Keratinocyte (primary cell): ENCODE results near the gene NRG3. TPM values are rescaled to one million over a fixed set of nuclear protein-coding genes. Genes with fewer than 3 reads are reported as not detected.

Experiments
- DNase-seq: peaks from one replicate; pipeline ENCODE4 v3.0.0-alpha.2; 2011; ENCODE audit warnings: low read depth, missing footprints, low spot score
- FAIRE-seq: peaks from 2 replicates; lab custom pipeline; 2011; peaks lifted over from hg19 to GRCh38; lab: Jason Lieb, UNC
- H2AFZ ChIP-seq: 2 replicates; pipeline ENCODE4 v1.6.0; 2012; ENCODE audit warnings: low read length, control low read depth, inconsistent platforms; ENCODE audit not compliant: control insufficient read depth
- H3K27ac ChIP-seq: 2 replicates; pipeline ENCODE4 v1.5.1; 2011; ENCODE audit warnings: low read length; ENCODE audit not compliant: control insufficient read depth, insufficient read depth
- H3K27me3 ChIP-seq: 3 replicates; pipeline ENCODE4 v1.6.0; 2011; ENCODE audit warnings: low read length; ENCODE audit not compliant: control insufficient read depth, insufficient read depth; ENCODE audit errors: extremely low read depth
- H3K36me3 ChIP-seq, 2 experiments: 2 replicates in 1 of 2; 3 replicates in 1 of 2; pipeline ENCODE4 v1.5.1; 2011; ENCODE audit warnings: low read length in 2 of 2, mild to moderate bottlenecking in 1 of 2; ENCODE audit not compliant: control insufficient read depth in 2 of 2, insufficient read depth in 2 of 2; ENCODE audit errors: extremely low read depth in 1 of 2
- H3K4me1 ChIP-seq: 3 replicates; pipeline ENCODE4 v1.5.1; 2011; ENCODE audit warnings: low read length; ENCODE audit not compliant: control insufficient read depth, insufficient read depth; ENCODE audit errors: extremely low read depth
- H3K4me2 ChIP-seq: 3 replicates; pipeline ENCODE4 v1.6.0; 2011; ENCODE audit warnings: low read depth, low read length; ENCODE audit not compliant: control insufficient read depth, insufficient read depth; ENCODE audit errors: extremely low read depth
- H3K4me3 ChIP-seq, 3 experiments: fragments of 200-600 bp in 1 of 3; sonication (generic) in 1 of 3; 2 replicates in 2 of 3; 3 replicates in 1 of 3; pipeline ENCODE4 v1.5.1; 2011 to 2016; ENCODE audit warnings: low read length in 3 of 3, mild to moderate bottlenecking in 3 of 3, control low read depth in 2 of 3, inconsistent platforms in 1 of 3, low read depth in 1 of 3, mixed read lengths in 1 of 3, mixed run types in 1 of 3, moderate library complexity in 1 of 3; ENCODE audit not compliant: control insufficient read depth in 2 of 3, insufficient read depth in 2 of 3; ENCODE audit errors: extremely low read depth in 1 of 3
- H3K79me2 ChIP-seq: 2 replicates; pipeline ENCODE4 v1.6.0; 2012; ENCODE audit warnings: low read length; ENCODE audit not compliant: control insufficient read depth, insufficient read depth
- H3K9ac ChIP-seq: 3 replicates; pipeline ENCODE4 v1.6.0; 2011; ENCODE audit warnings: low read length; ENCODE audit not compliant: control insufficient read depth, insufficient read depth; ENCODE audit errors: extremely low read depth
- H3K9me1 ChIP-seq: 3 replicates; pipeline ENCODE4 v1.6.0; 2011; ENCODE audit warnings: low read length; ENCODE audit not compliant: control insufficient read depth, insufficient read depth; ENCODE audit errors: extremely low read depth
- H3K9me3 ChIP-seq: 2 replicates; pipeline ENCODE4 v1.5.1; 2012; ENCODE audit warnings: low read depth, low read length; ENCODE audit not compliant: control insufficient read depth
- H4K20me1 ChIP-seq: 3 replicates; pipeline ENCODE4 v1.6.0; 2011; ENCODE audit warnings: low read length; ENCODE audit not compliant: control insufficient read depth, insufficient read depth; ENCODE audit errors: extremely low read depth
- EZH2 ChIP-seq: IDR thresholded peaks from one replicate; pipeline ENCODE4 v1.6.1; 2012; ENCODE audit warnings: inconsistent platforms, mild to moderate bottlenecking, low read length, moderate library complexity
- dilution Hi-C: fragments of 300-500 bp; cut with MboI; formaldehyde crosslinking; loops from one replicate; pipeline ENCODE4 v1.7.0; 2020; ENCODE audit warnings: low sequenced_read_pairs; ENCODE audit not compliant: extremely low pct_ligation_motif_present
- polyA plus RNA-seq, 5 experiments: library from polyadenylated mRNA; depleted of rRNA in 3 of 5; stranded (reverse) in 3 of 5; stranded (forward) in 1 of 5; unstranded in 1 of 5; fragments of >200 nt; gene quantifications; 1 replicate in 1 of 5; 2 replicates in 3 of 5; 3 replicates in 1 of 5; pipeline versions ENCODE4 v1.2.1 to v1.2.3, GENCODE V29; 2011 to 2012; ENCODE audit warnings: missing spikeins in 2 of 5, low read depth in 1 of 5, low replicate concordance in 1 of 5
- TF ChIP-seq, protein P1 (sequence below), 3 experiments: IDR thresholded peaks in 1 of 3; conservative IDR thresholded peaks in 1 of 3; optimal IDR thresholded peaks in 1 of 3; 2 replicates in 2 of 3; 3 replicates in 1 of 3; pipeline versions ENCODE3 to v1.5.1; 2011; ENCODE audit warnings: low read length in 3 of 3, mild to moderate bottlenecking in 3 of 3, moderate library complexity in 2 of 3, control low read depth in 1 of 3, inconsistent platforms in 1 of 3; ENCODE audit not compliant: insufficient read depth in 2 of 3; ENCODE audit errors: extremely low read depth in 1 of 3

The NRG3 gene
- polyA plus RNA-seq, 1 donor (not counting 4 experiments of a cell fraction or from before 2014, with no cell fraction given): not detected

DNA sequence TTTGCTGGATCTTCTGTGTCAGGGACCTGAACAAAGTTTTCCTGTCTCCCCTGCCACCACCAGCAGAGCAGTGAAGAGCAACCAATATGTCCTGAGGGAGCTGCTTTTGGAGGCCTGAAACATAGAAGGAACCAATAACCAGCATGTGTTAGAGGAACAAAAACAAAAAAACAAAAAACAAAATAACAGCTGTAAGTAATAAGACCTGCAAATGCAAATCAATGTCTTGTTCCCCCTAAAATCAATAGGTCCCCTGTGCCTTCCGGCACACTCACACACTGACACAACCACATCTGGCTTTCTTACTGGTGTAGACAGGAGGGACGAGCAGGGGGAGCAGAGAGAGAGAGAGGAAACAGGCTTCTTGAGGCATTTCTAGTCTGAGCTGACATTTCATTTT is 94.1 kb downstream of the NRG3 start:
- dilution Hi-C loops: no loop called here
- DNase-seq: no peak
- H3K27ac ChIP-seq: no peak overlapping the region
- no peaks in the 10 kb centered on the region for H3K36me3 ChIP-seq
- no peaks in the 10 kb centered on the region for H3K79me2 ChIP-seq
- no peak for TF ChIP-seq EZH2
- TF ChIP-seq, protein P1, sequence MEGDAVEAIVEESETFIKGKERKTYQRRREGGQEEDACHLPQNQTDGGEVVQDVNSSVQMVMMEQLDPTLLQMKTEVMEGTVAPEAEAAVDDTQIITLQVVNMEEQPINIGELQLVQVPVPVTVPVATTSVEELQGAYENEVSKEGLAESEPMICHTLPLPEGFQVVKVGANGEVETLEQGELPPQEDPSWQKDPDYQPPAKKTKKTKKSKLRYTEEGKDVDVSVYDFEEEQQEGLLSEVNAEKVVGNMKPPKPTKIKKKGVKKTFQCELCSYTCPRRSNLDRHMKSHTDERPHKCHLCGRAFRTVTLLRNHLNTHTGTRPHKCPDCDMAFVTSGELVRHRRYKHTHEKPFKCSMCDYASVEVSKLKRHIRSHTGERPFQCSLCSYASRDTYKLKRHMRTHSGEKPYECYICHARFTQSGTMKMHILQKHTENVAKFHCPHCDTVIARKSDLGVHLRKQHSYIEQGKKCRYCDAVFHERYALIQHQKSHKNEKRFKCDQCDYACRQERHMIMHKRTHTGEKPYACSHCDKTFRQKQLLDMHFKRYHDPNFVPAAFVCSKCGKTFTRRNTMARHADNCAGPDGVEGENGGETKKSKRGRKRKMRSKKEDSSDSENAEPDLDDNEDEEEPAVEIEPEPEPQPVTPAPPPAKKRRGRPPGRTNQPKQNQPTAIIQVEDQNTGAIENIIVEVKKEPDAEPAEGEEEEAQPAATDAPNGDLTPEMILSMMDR (optimal IDR thresholded peaks at IDR 0.05 in 1 of 3, IDR thresholded peaks at IDR 0.05 in 1 of 3, conservative IDR thresholded peaks at IDR 0.05 in 1 of 3; ENCODE audit: extremely low read depth in 1 of 3, insufficient read depth in 2 of 3, low read length in 3 of 3): no peak
- no peak overlapping the region for H2AFZ ChIP-seq
- no peaks in the 10 kb centered on the region for H3K4me1 ChIP-seq
- no peak for FAIRE-seq
- peaks cover 2% of the 10 kb centered on the region for H3K9me3 ChIP-seq
- H3K27me3 ChIP-seq: no peaks in the 10 kb centered on the region
- no peak overlapping the region for H3K9ac ChIP-seq
- H4K20me1 ChIP-seq: no peaks in the 10 kb centered on the region
- no peak overlapping the region for H3K4me2 ChIP-seq
- no peaks in the 10 kb centered on the region for H3K9me1 ChIP-seq
- no peak overlapping the region for H3K4me3 ChIP-seq

DNA sequence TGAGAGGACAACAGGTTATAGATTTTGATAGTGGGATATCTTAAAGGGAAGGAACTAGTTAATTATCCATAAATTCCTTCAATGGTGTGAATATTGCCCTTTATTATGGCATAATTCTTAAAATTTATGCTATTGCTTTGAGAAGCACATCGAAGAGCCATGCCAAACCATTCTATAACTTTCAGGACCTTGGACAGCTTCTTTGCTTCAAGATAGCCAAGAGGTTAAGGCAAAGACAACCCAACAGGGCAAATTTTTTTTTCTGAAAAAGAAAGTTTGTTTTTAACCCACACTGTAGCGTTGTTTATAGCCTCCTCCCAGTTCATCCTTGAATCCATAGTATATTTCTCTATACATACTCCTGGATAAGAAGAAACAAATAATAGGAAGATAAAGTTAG is 103.2 kb downstream of the NRG3 start:
- H3K4me3 ChIP-seq: no peak overlapping the region
- H3K27ac ChIP-seq: no peak overlapping the region
- H3K4me2 ChIP-seq: no peak overlapping the region
- H3K27me3 ChIP-seq: no peaks in the 10 kb centered on the region
- dilution Hi-C loops: no loop called here
- H3K9me3 ChIP-seq: peaks cover 2% of the 10 kb centered on the region
- no peaks in the 10 kb centered on the region for H3K9me1 ChIP-seq
- H3K4me1 ChIP-seq: no peaks in the 10 kb centered on the region
- H3K36me3 ChIP-seq: no peaks in the 10 kb centered on the region
- no peak overlapping the region for H2AFZ ChIP-seq
- H3K9ac ChIP-seq: no peak overlapping the region
- DNase-seq: no peak
- TF ChIP-seq, protein P1 (optimal IDR thresholded peaks at IDR 0.05 in 1 of 3, IDR thresholded peaks at IDR 0.05 in 1 of 3, conservative IDR thresholded peaks at IDR 0.05 in 1 of 3; ENCODE audit: extremely low read depth in 1 of 3, insufficient read depth in 2 of 3, low read length in 3 of 3): no peak
- TF ChIP-seq EZH2: no peak
- FAIRE-seq: no peak
- H3K79me2 ChIP-seq: no peaks in the 10 kb centered on the region
- no peaks in the 10 kb centered on the region for H4K20me1 ChIP-seq
